Smooth muscle cell (in vitro differentiated cells): ENCODE data around the gene UNCX. TPM values are rescaled to one million over a fixed set of nuclear protein-coding genes. Genes with fewer than 3 reads are reported as not detected.

Source experiments
- DNase-seq: peaks from one replicate; lab custom pipeline; 2025; ENCODE audit not compliant: unreplicated experiment; lab: John Stamatoyannopoulos, UW
- H2AFZ ChIP-seq: fragments of 200-600 bp; sonication (generic); 2 replicates; pipeline ENCODE4 v1.6.0; 2016; ENCODE audit warnings: antibody characterized with exemption, low read depth, mild to moderate bottlenecking
- H3F3A ChIP-seq: fragments of 200-600 bp; sonication (generic); 2 replicates; pipeline ENCODE4 v1.6.0; 2017; ENCODE audit warnings: antibody characterized with exemption, low read depth
- H3K27ac ChIP-seq: fragments of 200-600 bp; sonication (generic); 2 replicates; pipeline ENCODE4 v1.5.1; 2016; ENCODE audit warnings: low read depth, mild to moderate bottlenecking
- H3K27me3 ChIP-seq: fragments of 200-600 bp; sonication (generic); 2 replicates; pipeline ENCODE4 v1.6.1; 2016; ENCODE audit warnings: low read depth, mild to moderate bottlenecking
- H3K36me3 ChIP-seq: fragments of 200-600 bp; sonication (generic); 2 replicates; pipeline ENCODE4 v1.5.1; 2016; ENCODE audit warnings: low read depth
- H3K4me1 ChIP-seq: fragments of 200-600 bp; sonication (generic); 2 replicates; pipeline ENCODE4 v1.5.1; 2016; ENCODE audit warnings: low read depth
- H3K4me2 ChIP-seq: fragments of 200-600 bp; sonication (generic); 2 replicates; pipeline ENCODE4 v1.6.0; 2016; ENCODE audit warnings: mild to moderate bottlenecking
- H3K4me3 ChIP-seq: fragments of 200-600 bp; sonication (generic); 2 replicates; pipeline ENCODE4 v1.5.1; 2016; ENCODE audit warnings: mild to moderate bottlenecking
- H3K79me2 ChIP-seq: fragments of 200-600 bp; sonication (generic); 2 replicates; pipeline ENCODE4 v1.6.0; 2016; ENCODE audit warnings: low read depth, mild to moderate bottlenecking
- H3K9ac ChIP-seq: fragments of 200-600 bp; sonication (generic); 2 replicates; pipeline ENCODE4 v1.6.0; 2016; ENCODE audit warnings: low read depth
- H3K9me3 ChIP-seq: fragments of 200-600 bp; sonication (generic); replicated peaks from 2 replicates; pipeline ENCODE4 v1.5.1; 2016; ENCODE audit warnings: low read depth
- H4K20me1 ChIP-seq: fragments of 200-600 bp; sonication (generic); 2 replicates; pipeline ENCODE4 v1.6.0; 2016; ENCODE audit warnings: low read depth
- CTCF ChIP-seq: fragments of 200-600 bp; sonication (generic); IDR thresholded peaks from 2 replicates; pipeline ENCODE4 v1.5.1; 2017; ENCODE audit warnings: borderline replicate concordance, mild to moderate bottlenecking, antibody characterized with exemption; ENCODE audit not compliant: insufficient read depth, poor library complexity, severe bottlenecking
- WGBS: methylation state at CpG from one replicate; pipeline ENCODE4 v1.1.7; 2016; ENCODE audit warnings: low lambda C conversion rate; 5-methylcytosine and 5-hydroxymethylcytosine counted together
- polyA plus RNA-seq: library from polyadenylated mRNA; unstranded; fragments of >200 nt; fragmentation: Nextera tagmentation; extraction: Ambion mirVana; gene quantifications from 2 replicates; pipeline ENCODE4 v1.2.1, GENCODE V29; 2016
- total RNA-seq: library from RNA; depleted of rRNA; stranded (reverse); fragments of >200 nt; gene quantifications from 2 replicates; pipeline ENCODE4 v1.2.3, GENCODE V29; 2014

Gene UNCX
- total RNA-seq, result not detected in 2 replicates
- polyA plus RNA-seq, result not detected in 2 replicates

- peaks cover 91% of the 10 kb centered on the region for H3K27me3 ChIP-seq
- H3K4me2 ChIP-seq, result no peak within 1 kb of the TSS
- H2AFZ ChIP-seq, result no peak within 1 kb of the TSS
- no peak for TF ChIP-seq CTCF
- no peak for DNase-seq
- no peaks in the 10 kb centered on the region for H3F3A ChIP-seq
- H3K79me2 ChIP-seq, result no peaks in the 10 kb centered on the region
- no peaks in the 10 kb centered on the region for H3K9me3 ChIP-seq
- no peaks in the 10 kb centered on the region for H3K36me3 ChIP-seq
- H4K20me1 ChIP-seq, result no peaks in the 10 kb centered on the region
- H3K4me3 ChIP-seq, result no peak within 1 kb of the TSS
- H3K27ac ChIP-seq, result no peak within 1 kb of the TSS
- H3K4me1 ChIP-seq, result peaks cover 6% of the 10 kb centered on the region
- WGBS, result 3% methylated on average over 44 of the region's 81 CpGs
- H3K9ac ChIP-seq, result no peak within 1 kb of the TSS
Observed at GRCh38 chr7:1232623-1233332, at the start of gene UNCX. UNCX (plus strand) TSS chr7:1232872; CDS start chr7:1233018, 146 bp downstream.

- H3K9me3 ChIP-seq, result no peaks in the 10 kb centered on the region
- H3K36me3 ChIP-seq, result no peaks in the 10 kb centered on the region
- WGBS, result 85% methylated on average over 11 of the region's 11 CpGs
- no peak for DNase-seq
- H3K4me2 ChIP-seq, result no peak overlapping the region
- H3F3A ChIP-seq, result no peaks in the 10 kb centered on the region
- no peak for TF ChIP-seq CTCF
- H3K9ac ChIP-seq, result no peak overlapping the region
- no peak overlapping the region for H2AFZ ChIP-seq
- H3K79me2 ChIP-seq, result no peaks in the 10 kb centered on the region
- H3K4me3 ChIP-seq, result no peak overlapping the region
- no peaks in the 10 kb centered on the region for H3K4me1 ChIP-seq
- H4K20me1 ChIP-seq, result no peaks in the 10 kb centered on the region
- peaks cover 41% of the 10 kb centered on the region for H3K27me3 ChIP-seq
- H3K27ac ChIP-seq, result no peak overlapping the region
Observed at GRCh38 chr7:1187127-1187526, 45.5 kb upstream of the UNCX start.

DNA sequence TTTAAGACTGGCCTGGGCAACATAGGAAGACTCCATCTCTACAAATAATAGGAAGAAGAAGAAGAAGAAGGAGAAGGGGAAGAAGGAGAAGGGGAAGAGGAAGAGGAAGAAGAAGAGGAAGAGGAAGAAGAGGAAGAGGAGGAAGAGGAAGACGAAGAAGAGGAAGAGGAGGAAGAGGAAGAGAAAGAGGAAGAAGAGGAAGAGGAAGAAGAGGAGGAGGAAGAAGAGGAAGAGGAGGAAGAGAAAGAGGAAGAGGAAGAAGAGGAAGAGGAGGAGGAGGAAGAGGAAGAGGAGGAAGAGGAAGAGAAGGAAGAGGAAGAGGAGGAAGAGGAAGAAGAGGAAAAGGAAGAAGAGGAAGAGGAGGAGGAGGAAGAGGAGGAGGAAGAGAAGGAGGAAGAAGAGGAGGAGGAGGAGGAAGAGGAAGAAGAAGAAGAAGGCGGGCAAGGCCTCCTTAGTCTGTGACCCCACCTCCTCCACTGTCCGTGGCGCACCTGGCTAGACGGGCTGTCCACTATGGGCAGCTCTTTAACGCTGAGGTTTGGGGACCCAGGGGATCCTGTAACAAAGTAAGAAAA, 43.9 kb upstream of the UNCX start:
- H3F3A ChIP-seq, result no peaks in the 10 kb centered on the region
- no peak overlapping the region for H3K27ac ChIP-seq
- H2AFZ ChIP-seq, result no peak overlapping the region
- TF ChIP-seq CTCF, result no peak
- H3K27me3 ChIP-seq, result peaks cover 47% of the 10 kb centered on the region
- no peaks in the 10 kb centered on the region for H3K9me3 ChIP-seq
- H4K20me1 ChIP-seq, result no peaks in the 10 kb centered on the region
- no peaks in the 10 kb centered on the region for H3K4me1 ChIP-seq
- no peaks in the 10 kb centered on the region for H3K36me3 ChIP-seq
- H3K9ac ChIP-seq, result no peak overlapping the region
- no peak overlapping the region for H3K4me2 ChIP-seq
- no peaks in the 10 kb centered on the region for H3K79me2 ChIP-seq
- no peak for DNase-seq
- WGBS, result 88% methylated on average over 6 of the region's 6 CpGs
- H3K4me3 ChIP-seq, result no peak overlapping the region
